ENCODE results near the gene KCNQ1. TPM values are rescaled to one million over a fixed set of nuclear protein-coding genes. Genes with fewer than 3 reads are reported as not detected.
A peak's percentile ranks its signal among the peaks of the same experiment; 100 is the strongest.

KCNQ1 gene
- total RNA-seq, 1 experiment from 2014 or later, result 2.3 TPM

GRCh38 chr11:2867142-2867541 lies 422.3 kb downstream of the KCNQ1 start:
- H2BK15ac ChIP-seq (ENCODE audit: low read depth, low read length), result no peak overlapping the region
- H3K4ac ChIP-seq (ENCODE audit: low read depth, low read length), result no peak overlapping the region
- H3K18ac ChIP-seq (ENCODE audit: insufficient read length, low read depth, low read length), result no peak overlapping the region
- Mint-ChIP-seq H3K27me3 (ENCODE audit: low read depth) (peaks cover 85% of the 10 kb centered on the region), H3K4me3 (peak overlapping the region in 1 of 2 experiments; percentile 62; a peak in 2 of 5 replicates), H3K9me3 (peaks cover 8 to 9% of the 10 kb centered on the region in 2 experiments; a peak in 4 of 5 replicates), H3K27ac (0 out of 7 replicates have a peak overlapping the region, but pooled peaks of 1 of the 3 experiments have one; percentile 43), H3K4me1 (peaks cover 54 to 65% of the 10 kb centered on the region in 2 experiments), H3K36me3 (ENCODE audit: insufficient read depth in 1 of 3, low read depth in 3 of 3) (peaks cover 2 to 8% (median 3%) of the 10 kb centered on the region in 3 experiments; a peak in 5 of 7 replicates)
- WGBS (ENCODE audit: extremely low coverage, insufficient read length, low lambda C conversion rate), result no CpG with 5 or more reads among the region's 5 CpGs
- no peak overlapping the region for H3T11ph ChIP-seq (ENCODE audit: low read length)
- no peak overlapping the region for H4K91ac ChIP-seq (ENCODE audit: insufficient read length, low read depth, low read length)
- H3K56ac ChIP-seq (ENCODE audit: insufficient read length, low read depth, low read length), result no peak overlapping the region
- H3K27ac ChIP-seq (ENCODE audit: insufficient read length, low read depth, low read length), result no peak overlapping the region
- DNase-seq, result no peak
- H3K4me1 ChIP-seq (ENCODE audit: insufficient read depth, low read length), result no peaks in the 10 kb centered on the region
- no peak overlapping the region for H2BK12ac ChIP-seq (ENCODE audit: insufficient read length, low read depth, low read length)
- TF ChIP-seq CTCF (conservative IDR thresholded peaks at IDR 0.05), result no peak
- no peak overlapping the region for H3K14ac ChIP-seq (ENCODE audit: insufficient read depth, low read length)
- H2AFZ ChIP-seq (ENCODE audit: low read length), result no peak overlapping the region
- H4K20me1 ChIP-seq (ENCODE audit: control insufficient read depth, insufficient read depth, insufficient read length), result no peaks in the 10 kb centered on the region
- no peak overlapping the region for H3K4me2 ChIP-seq (ENCODE audit: insufficient read depth, insufficient read length, low read length)
- H3K9ac ChIP-seq (ENCODE audit: extremely low read depth, insufficient read length, low read length), result no peak overlapping the region
- no peak overlapping the region for H2BK20ac ChIP-seq (ENCODE audit: low read depth, low read length, poor library complexity, severe bottlenecking)
- H3K79me1 ChIP-seq (ENCODE audit: insufficient read depth, low read depth, low read length, poor library complexity, severe bottlenecking), result no peaks in the 10 kb centered on the region
- H2AK5ac ChIP-seq (ENCODE audit: insufficient read length, low read length), result no peak overlapping the region
- H3K27me3 ChIP-seq (ENCODE audit: insufficient read depth, low read length), result peaks cover 32% of the 10 kb centered on the region
- no peak overlapping the region for H2BK5ac ChIP-seq (ENCODE audit: insufficient read length, low read length)
- no peak overlapping the region for H4K8ac ChIP-seq (replicated peaks; ENCODE audit: insufficient read length, low read depth, low read length)
- no peak overlapping the region for H4K5ac ChIP-seq (ENCODE audit: insufficient read length, low read depth, low read length)
- H3K79me2 ChIP-seq (ENCODE audit: insufficient read depth, low read length), result no peaks in the 10 kb centered on the region
- no peaks in the 10 kb centered on the region for H3K9me3 ChIP-seq (ENCODE audit: control insufficient read depth, low read depth, low read length)
- H3K23ac ChIP-seq (ENCODE audit: insufficient read length, low read depth, low read length), result no peak overlapping the region
- H2BK120ac ChIP-seq (ENCODE audit: low read depth, low read length, poor library complexity, severe bottlenecking), result no peak overlapping the region
- peaks cover 9% of the 10 kb centered on the region for H3K23me2 ChIP-seq (ENCODE audit: insufficient read length, low read depth, low read length, poor library complexity, severe bottlenecking)

Data from H9 (cell line).